Dermis microvascular lymphatic vessel endothelial cell (primary cell): Measurements from ENCODE around the gene PPFIBP2. TPM values are rescaled to one million over a fixed set of nuclear protein-coding genes. Genes with fewer than 3 reads are reported as not detected.
"Not testable (repeated sequence)": the region's sequence is repeated elsewhere in the genome, so short reads cannot be mapped to it uniquely, and the experiment has no call there.

Source experiments
- DNase-seq, 2 donors: peaks; one replicate each; pipeline versions ENCODE4 v3.0.0 to v3.0.0-alpha.2; 2010; ENCODE audit warnings: low read depth in 2 of 2
- total RNA-seq: library from RNA; depleted of rRNA; stranded (reverse); fragments of >200 nt; gene quantifications from 2 replicates; pipeline ENCODE4 v1.2.1, GENCODE V29; 2014

PPFIBP2 gene
- total RNA-seq, 1 donor from 2014 or later: 1.7 TPM

GRCh38 chr11:7498193-7498592 lies 15.6 kb upstream of the PPFIBP2 start:
- DNase-seq: no peak

- DNase-seq: no peak
These were observed 14.7 kb upstream of the PPFIBP2 start for GRCh38 chr11:7499081-7499480.

GRCh38 chr11:7500251-7500650 lies 13.5 kb upstream of the PPFIBP2 start:
- no peak for DNase-seq

GRCh38 chr11:7501251-7501650 lies 12.5 kb upstream of the PPFIBP2 start:
- no peak for DNase-seq

- DNase-seq: no peak
These were observed 11.9 kb upstream of the PPFIBP2 start for GRCh38 chr11:7501894-7502293.

GRCh38 chr11:7506243-7506642 lies 7.6 kb upstream of the PPFIBP2 start:
- DNase-seq: no peak

- DNase-seq: no peak
These were observed 5.7 kb upstream of the PPFIBP2 start for GRCh38 chr11:7508087-7508486.

GRCh38 chr11:7509966-7510365 lies 3.8 kb upstream of the PPFIBP2 start:
- DNase-seq: no peak

GRCh38 chr11:7511401-7511800 lies 2.4 kb upstream of the PPFIBP2 start:
- peak; percentile 82 to 87 for DNase-seq

GRCh38 chr11:7512525-7513233 lies 1.1 kb upstream of the PPFIBP2 start:
- peak in 1 of 2 donors; percentile 17 for DNase-seq

GRCh38 chr11:7514099-7514591 lies 346 bp downstream of the PPFIBP2 start:
- no peak for DNase-seq

GRCh38 chr11:7515447-7515886 lies 1.7 kb downstream of the PPFIBP2 start:
- DNase-seq: no peak

- DNase-seq: no peak
These were observed 2.7 kb downstream of the PPFIBP2 start for GRCh38 chr11:7516475-7516874.

- not testable (repeated sequence) for DNase-seq
These were observed 3.9 kb downstream of the PPFIBP2 start for GRCh38 chr11:7517743-7518142.

- DNase-seq: no peak
These were observed 5.2 kb downstream of the PPFIBP2 start for GRCh38 chr11:7518811-7519562.

GRCh38 chr11:7520011-7520942 lies 6.5 kb downstream of the PPFIBP2 start:
- no peak for DNase-seq

- no peak for DNase-seq
These were observed 7.2 kb downstream of the PPFIBP2 start for GRCh38 chr11:7520981-7521487.

- no peak for DNase-seq
These were observed 8.3 kb downstream of the PPFIBP2 start for GRCh38 chr11:7522121-7522520.

GRCh38 chr11:7522546-7522945 lies 8.7 kb downstream of the PPFIBP2 start:
- DNase-seq: no peak

GRCh38 chr11:7523416-7524210 lies 9.8 kb downstream of the PPFIBP2 start:
- DNase-seq: no peak
